WTC11 (cell line): ENCODE measurements around the gene EXOC4. TPM values are rescaled to one million over a fixed set of nuclear protein-coding genes. Genes with fewer than 3 reads are reported as not detected.

ENCODE experiments used
- ATAC-seq: fragments of 200-7000 bp; cut with Tn5 transposase; 2 replicates; pipeline ENCODE4 v1.10.0; 2021; ENCODE audit warnings: mild to moderate bottlenecking, moderate library complexity
- CTCF ChIA-PET: fragments of 300-600 bp; sonication (Branson Sonifier 250); formaldehyde crosslinking; loops from one replicate; lab custom pipeline; 2021; ENCODE audit warnings: antibody characterized with exemption; lab: Charles Lee
- POLR2A ChIA-PET: fragments of 350-600 bp; sonication (Branson Sonifier 250); formaldehyde crosslinking; loops from one replicate; lab custom pipeline; 2021; ENCODE audit warnings: antibody characterized with exemption; lab: Charles Lee
- DNase-seq: peaks from one replicate; pipeline ENCODE4 v3.0.0; 2021; ENCODE audit warnings: low spot score
- H3K27ac Mint-ChIP-seq: 2 replicates; pipeline ENCODE4 v1.8.0; 2021; ENCODE audit warnings: mixed read lengths
- H3K27me3 Mint-ChIP-seq: 2 replicates; pipeline ENCODE4 v1.8.0; 2021; ENCODE audit warnings: low read depth, mild to moderate bottlenecking, moderate library complexity, mixed read lengths
- H3K36me3 Mint-ChIP-seq: 2 replicates; pipeline ENCODE4 v1.8.0; 2021; ENCODE audit warnings: mixed read lengths
- H3K4me1 Mint-ChIP-seq: 2 replicates; pipeline ENCODE4 v1.8.0; 2022; ENCODE audit warnings: mixed read lengths
- H3K4me3 Mint-ChIP-seq: 2 replicates; pipeline ENCODE4 v1.8.0; 2021; ENCODE audit warnings: mild to moderate bottlenecking, moderate library complexity, mixed read lengths
- H3K9me3 Mint-ChIP-seq: 2 replicates; pipeline ENCODE4 v1.8.0; 2021; ENCODE audit warnings: mixed read lengths
- ATF1 ChIP-seq: sonication (generic); formaldehyde crosslinking; IDR thresholded peaks from 2 replicates; pipeline ENCODE4 v1.8.1; 2023; ENCODE audit warnings: mild to moderate bottlenecking, moderate library complexity, missing genetic modification reagents
- FOXK1 ChIP-seq: sonication (generic); formaldehyde crosslinking; IDR thresholded peaks from 2 replicates; pipeline ENCODE4 v1.8.0; 2022; ENCODE audit warnings: mild to moderate bottlenecking, moderate library complexity, missing genetic modification reagents
- GABPB1 ChIP-seq: sonication (generic); formaldehyde crosslinking; IDR thresholded peaks from 2 replicates; pipeline ENCODE4 v1.8.1; 2023; ENCODE audit warnings: mild to moderate bottlenecking, missing genetic modification reagents
- IRF2 ChIP-seq: sonication (generic); formaldehyde crosslinking; IDR thresholded peaks from 2 replicates; pipeline ENCODE4 v1.8.0; 2022; ENCODE audit warnings: low read depth, missing genetic modification reagents, borderline replicate concordance
- JAZF1 ChIP-seq: fragments of 250-450 bp; sonication (Bioruptor Pico); IDR thresholded peaks from 2 replicates; pipeline ENCODE4 v1.9.0; 2021; ENCODE audit warnings: moderate library complexity, mild to moderate bottlenecking, inconsistent platforms
- NR3C1 ChIP-seq: sonication (generic); formaldehyde crosslinking; conservative IDR thresholded peaks from 2 replicates; pipeline ENCODE4 v1.8.1; 2023; ENCODE audit warnings: low read depth, mild to moderate bottlenecking, missing genetic modification reagents
- PRRX2 ChIP-seq: fragments of 250-450 bp; sonication (Bioruptor Pico); IDR thresholded peaks from 2 replicates; pipeline ENCODE4 v1.8.0; 2021; ENCODE audit warnings: mild to moderate bottlenecking
- RELA ChIP-seq: sonication (generic); formaldehyde crosslinking; IDR thresholded peaks from 2 replicates; pipeline ENCODE4 v1.8.1; 2022; ENCODE audit warnings: missing genetic modification reagents, mild to moderate bottlenecking, borderline replicate concordance
- TP53 ChIP-seq: sonication (generic); formaldehyde crosslinking; IDR thresholded peaks from 2 replicates; pipeline ENCODE4 v1.8.1; 2023; ENCODE audit warnings: mild to moderate bottlenecking, missing genetic modification reagents
- ZBTB21 ChIP-seq: sonication (generic); formaldehyde crosslinking; IDR thresholded peaks from 2 replicates; pipeline ENCODE4 v1.8.1; 2023; ENCODE audit warnings: mild to moderate bottlenecking, missing genetic modification reagents, borderline replicate concordance
- ZNF138 ChIP-seq: sonication (generic); formaldehyde crosslinking; conservative IDR thresholded peaks from 2 replicates; pipeline ENCODE4 v1.8.1; 2022; ENCODE audit warnings: mild to moderate bottlenecking, moderate library complexity, missing genetic modification reagents
- ZNF219 ChIP-seq: sonication (generic); formaldehyde crosslinking; IDR thresholded peaks from 2 replicates; pipeline ENCODE4 v1.8.0; 2023; ENCODE audit warnings: missing genetic modification reagents, mild to moderate bottlenecking, borderline replicate concordance
- ZNF671 ChIP-seq: fragments of 250-450 bp; sonication (Bioruptor Pico); IDR thresholded peaks from 2 replicates; pipeline ENCODE4 v1.8.0; 2021; ENCODE audit warnings: mild to moderate bottlenecking
- total RNA-seq: library from RNA; stranded (reverse); gene quantifications from 3 replicates; pipeline ENCODE4 v1.2.3, GENCODE V29; 2021
- TF ChIP-seq, protein P1 (sequence below): sonication (generic); formaldehyde crosslinking; IDR thresholded peaks from 2 replicates; pipeline ENCODE4 v1.8.0; 2022; ENCODE audit warnings: mild to moderate bottlenecking, missing genetic modification reagents
- TF ChIP-seq, protein P2 (sequence below): sonication (generic); formaldehyde crosslinking; IDR thresholded peaks from 2 replicates; pipeline ENCODE4 v1.8.0; 2023; ENCODE audit warnings: missing genetic modification reagents
- TF ChIP-seq, protein P3 (sequence below): fragments of 250-450 bp; sonication (Bioruptor Pico); IDR thresholded peaks from 2 replicates; pipeline ENCODE4 v1.9.0; 2021; ENCODE audit warnings: moderate library complexity, mild to moderate bottlenecking, inconsistent platforms, borderline replicate concordance
- TF ChIP-seq, protein P4 (sequence below): sonication (generic); formaldehyde crosslinking; IDR thresholded peaks from 2 replicates; pipeline ENCODE4 v1.8.0; 2022; ENCODE audit warnings: mild to moderate bottlenecking, missing genetic modification reagents
- TF ChIP-seq, protein P5 (sequence below): sonication (generic); formaldehyde crosslinking; IDR thresholded peaks from 2 replicates; pipeline ENCODE4 v1.8.0; 2022; ENCODE audit warnings: missing genetic modification reagents
- TF ChIP-seq, protein P6 (sequence below): sonication (generic); formaldehyde crosslinking; IDR thresholded peaks from 2 replicates; pipeline ENCODE4 v1.8.1; 2022; ENCODE audit warnings: missing genetic modification reagents, borderline replicate concordance
- TF ChIP-seq, protein P7 (sequence below): sonication (generic); formaldehyde crosslinking; conservative IDR thresholded peaks from 2 replicates; pipeline ENCODE4 v1.8.1; 2022; ENCODE audit warnings: mild to moderate bottlenecking, missing genetic modification reagents

EXOC4 gene
- total RNA-seq, 1 experiment from 2014 or later, result 62.0 TPM

DNA sequence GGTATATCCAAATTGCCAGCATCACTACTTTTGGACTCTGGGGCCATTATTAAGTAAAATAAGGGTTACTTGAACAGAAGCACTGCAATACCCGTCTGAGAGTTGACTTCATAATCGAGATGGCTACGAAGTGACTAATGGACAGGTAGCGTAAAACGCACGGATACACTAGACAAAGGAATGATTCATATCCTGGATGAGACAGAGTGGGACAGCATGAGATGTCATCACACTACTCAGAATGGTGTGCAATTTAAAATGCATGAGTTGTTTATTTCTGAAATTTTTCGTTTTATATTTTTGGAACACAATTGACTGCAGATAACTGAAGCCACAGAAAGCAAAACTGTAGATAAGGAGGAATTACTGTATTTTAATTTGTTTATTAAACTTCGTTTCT lies 452.7 kb downstream of the EXOC4 start:
- CTCF ChIA-PET, result no interaction called here
- H3K9me3 Mint-ChIP-seq, result no peaks in the 10 kb centered on the region
- no peaks in the 10 kb centered on the region for H3K27me3 Mint-ChIP-seq
- TF ChIP-seq ZBTB21 (CRISPR knock-in tag) (no peak), ZNF671 (CRISPR knock-in tag) (no peak), ATF1 (CRISPR knock-in tag) (no peak), RELA (CRISPR knock-in tag) (no peak), FOXK1 (CRISPR knock-in tag) (no peak), TP53 (CRISPR knock-in tag) (no peak), IRF2 (no peak), ZNF138 (CRISPR knock-in tag) (no peak), JAZF1 (no peak), GABPB1 (CRISPR knock-in tag) (no peak), NR3C1 (CRISPR knock-in tag) (no peak), PRRX2 (CRISPR knock-in tag) (no peak), ZNF219 (no peak)
- TF ChIP-seq, protein P1, sequence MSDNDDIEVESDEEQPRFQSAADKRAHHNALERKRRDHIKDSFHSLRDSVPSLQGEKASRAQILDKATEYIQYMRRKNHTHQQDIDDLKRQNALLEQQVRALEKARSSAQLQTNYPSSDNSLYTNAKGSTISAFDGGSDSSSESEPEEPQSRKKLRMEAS (CRISPR knock-in tag), result no peak
- TF ChIP-seq, protein P2, sequence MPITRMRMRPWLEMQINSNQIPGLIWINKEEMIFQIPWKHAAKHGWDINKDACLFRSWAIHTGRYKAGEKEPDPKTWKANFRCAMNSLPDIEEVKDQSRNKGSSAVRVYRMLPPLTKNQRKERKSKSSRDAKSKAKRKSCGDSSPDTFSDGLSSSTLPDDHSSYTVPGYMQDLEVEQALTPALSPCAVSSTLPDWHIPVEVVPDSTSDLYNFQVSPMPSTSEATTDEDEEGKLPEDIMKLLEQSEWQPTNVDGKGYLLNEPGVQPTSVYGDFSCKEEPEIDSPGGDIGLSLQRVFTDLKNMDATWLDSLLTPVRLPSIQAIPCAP, result no peak
- TF ChIP-seq, protein P3, sequence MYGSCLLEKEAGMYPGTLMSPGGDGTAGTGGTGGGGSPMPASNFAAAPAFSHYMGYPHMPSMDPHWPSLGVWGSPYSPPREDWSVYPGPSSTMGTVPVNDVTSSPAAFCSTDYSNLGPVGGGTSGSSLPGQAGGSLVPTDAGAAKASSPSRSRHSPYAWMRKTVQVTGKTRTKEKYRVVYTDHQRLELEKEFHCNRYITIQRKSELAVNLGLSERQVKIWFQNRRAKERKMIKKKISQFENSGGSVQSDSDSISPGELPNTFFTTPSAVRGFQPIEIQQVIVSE (CRISPR knock-in tag), result no peak
- TF ChIP-seq, protein P4, sequence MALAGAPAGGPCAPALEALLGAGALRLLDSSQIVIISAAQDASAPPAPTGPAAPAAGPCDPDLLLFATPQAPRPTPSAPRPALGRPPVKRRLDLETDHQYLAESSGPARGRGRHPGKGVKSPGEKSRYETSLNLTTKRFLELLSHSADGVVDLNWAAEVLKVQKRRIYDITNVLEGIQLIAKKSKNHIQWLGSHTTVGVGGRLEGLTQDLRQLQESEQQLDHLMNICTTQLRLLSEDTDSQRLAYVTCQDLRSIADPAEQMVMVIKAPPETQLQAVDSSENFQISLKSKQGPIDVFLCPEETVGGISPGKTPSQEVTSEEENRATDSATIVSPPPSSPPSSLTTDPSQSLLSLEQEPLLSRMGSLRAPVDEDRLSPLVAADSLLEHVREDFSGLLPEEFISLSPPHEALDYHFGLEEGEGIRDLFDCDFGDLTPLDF (CRISPR knock-in tag), result no peak
- TF ChIP-seq, protein P5, sequence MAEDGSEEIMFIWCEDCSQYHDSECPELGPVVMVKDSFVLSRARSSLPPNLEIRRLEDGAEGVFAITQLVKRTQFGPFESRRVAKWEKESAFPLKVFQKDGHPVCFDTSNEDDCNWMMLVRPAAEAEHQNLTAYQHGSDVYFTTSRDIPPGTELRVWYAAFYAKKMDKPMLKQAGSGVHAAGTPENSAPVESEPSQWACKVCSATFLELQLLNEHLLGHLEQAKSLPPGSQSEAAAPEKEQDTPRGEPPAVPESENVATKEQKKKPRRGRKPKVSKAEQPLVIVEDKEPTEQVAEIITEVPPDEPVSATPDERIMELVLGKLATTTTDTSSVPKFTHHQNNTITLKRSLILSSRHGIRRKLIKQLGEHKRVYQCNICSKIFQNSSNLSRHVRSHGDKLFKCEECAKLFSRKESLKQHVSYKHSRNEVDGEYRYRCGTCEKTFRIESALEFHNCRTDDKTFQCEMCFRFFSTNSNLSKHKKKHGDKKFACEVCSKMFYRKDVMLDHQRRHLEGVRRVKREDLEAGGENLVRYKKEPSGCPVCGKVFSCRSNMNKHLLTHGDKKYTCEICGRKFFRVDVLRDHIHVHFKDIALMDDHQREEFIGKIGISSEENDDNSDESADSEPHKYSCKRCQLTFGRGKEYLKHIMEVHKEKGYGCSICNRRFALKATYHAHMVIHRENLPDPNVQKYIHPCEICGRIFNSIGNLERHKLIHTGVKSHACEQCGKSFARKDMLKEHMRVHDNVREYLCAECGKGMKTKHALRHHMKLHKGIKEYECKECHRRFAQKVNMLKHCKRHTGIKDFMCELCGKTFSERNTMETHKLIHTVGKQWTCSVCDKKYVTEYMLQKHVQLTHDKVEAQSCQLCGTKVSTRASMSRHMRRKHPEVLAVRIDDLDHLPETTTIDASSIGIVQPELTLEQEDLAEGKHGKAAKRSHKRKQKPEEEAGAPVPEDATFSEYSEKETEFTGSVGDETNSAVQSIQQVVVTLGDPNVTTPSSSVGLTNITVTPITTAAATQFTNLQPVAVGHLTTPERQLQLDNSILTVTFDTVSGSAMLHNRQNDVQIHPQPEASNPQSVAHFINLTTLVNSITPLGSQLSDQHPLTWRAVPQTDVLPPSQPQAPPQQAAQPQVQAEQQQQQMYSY (CRISPR knock-in tag), result no peak
- TF ChIP-seq, protein P6, sequence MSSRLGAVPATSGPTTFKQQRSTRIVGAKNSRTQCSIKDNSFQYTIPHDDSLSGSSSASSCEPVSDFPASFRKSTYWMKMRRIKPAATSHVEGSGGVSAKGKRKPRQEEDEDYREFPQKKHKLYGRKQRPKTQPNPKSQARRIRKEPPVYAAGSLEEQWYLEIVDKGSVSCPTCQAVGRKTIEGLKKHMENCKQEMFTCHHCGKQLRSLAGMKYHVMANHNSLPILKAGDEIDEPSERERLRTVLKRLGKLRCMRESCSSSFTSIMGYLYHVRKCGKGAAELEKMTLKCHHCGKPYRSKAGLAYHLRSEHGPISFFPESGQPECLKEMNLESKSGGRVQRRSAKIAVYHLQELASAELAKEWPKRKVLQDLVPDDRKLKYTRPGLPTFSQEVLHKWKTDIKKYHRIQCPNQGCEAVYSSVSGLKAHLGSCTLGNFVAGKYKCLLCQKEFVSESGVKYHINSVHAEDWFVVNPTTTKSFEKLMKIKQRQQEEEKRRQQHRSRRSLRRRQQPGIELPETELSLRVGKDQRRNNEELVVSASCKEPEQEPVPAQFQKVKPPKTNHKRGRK, result no peak
- TF ChIP-seq, protein P7, sequence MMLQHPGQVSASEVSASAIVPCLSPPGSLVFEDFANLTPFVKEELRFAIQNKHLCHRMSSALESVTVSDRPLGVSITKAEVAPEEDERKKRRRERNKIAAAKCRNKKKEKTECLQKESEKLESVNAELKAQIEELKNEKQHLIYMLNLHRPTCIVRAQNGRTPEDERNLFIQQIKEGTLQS (CRISPR knock-in tag), result no peak
- ATAC-seq (no peak), DNase-seq (no peak)
- no peaks in the 10 kb centered on the region for H3K4me1 Mint-ChIP-seq
- POLR2A ChIA-PET, result no interaction called here
- H3K4me3 Mint-ChIP-seq, result no peak overlapping the region
- H3K36me3 Mint-ChIP-seq, result no peaks in the 10 kb centered on the region
- H3K27ac Mint-ChIP-seq, result no peak overlapping the region
